ENCODE measurements around the gene ERICH3. TPM values are rescaled to one million over a fixed set of nuclear protein-coding genes. Genes with fewer than 3 reads are reported as not detected.

The ERICH3 gene, protein sequence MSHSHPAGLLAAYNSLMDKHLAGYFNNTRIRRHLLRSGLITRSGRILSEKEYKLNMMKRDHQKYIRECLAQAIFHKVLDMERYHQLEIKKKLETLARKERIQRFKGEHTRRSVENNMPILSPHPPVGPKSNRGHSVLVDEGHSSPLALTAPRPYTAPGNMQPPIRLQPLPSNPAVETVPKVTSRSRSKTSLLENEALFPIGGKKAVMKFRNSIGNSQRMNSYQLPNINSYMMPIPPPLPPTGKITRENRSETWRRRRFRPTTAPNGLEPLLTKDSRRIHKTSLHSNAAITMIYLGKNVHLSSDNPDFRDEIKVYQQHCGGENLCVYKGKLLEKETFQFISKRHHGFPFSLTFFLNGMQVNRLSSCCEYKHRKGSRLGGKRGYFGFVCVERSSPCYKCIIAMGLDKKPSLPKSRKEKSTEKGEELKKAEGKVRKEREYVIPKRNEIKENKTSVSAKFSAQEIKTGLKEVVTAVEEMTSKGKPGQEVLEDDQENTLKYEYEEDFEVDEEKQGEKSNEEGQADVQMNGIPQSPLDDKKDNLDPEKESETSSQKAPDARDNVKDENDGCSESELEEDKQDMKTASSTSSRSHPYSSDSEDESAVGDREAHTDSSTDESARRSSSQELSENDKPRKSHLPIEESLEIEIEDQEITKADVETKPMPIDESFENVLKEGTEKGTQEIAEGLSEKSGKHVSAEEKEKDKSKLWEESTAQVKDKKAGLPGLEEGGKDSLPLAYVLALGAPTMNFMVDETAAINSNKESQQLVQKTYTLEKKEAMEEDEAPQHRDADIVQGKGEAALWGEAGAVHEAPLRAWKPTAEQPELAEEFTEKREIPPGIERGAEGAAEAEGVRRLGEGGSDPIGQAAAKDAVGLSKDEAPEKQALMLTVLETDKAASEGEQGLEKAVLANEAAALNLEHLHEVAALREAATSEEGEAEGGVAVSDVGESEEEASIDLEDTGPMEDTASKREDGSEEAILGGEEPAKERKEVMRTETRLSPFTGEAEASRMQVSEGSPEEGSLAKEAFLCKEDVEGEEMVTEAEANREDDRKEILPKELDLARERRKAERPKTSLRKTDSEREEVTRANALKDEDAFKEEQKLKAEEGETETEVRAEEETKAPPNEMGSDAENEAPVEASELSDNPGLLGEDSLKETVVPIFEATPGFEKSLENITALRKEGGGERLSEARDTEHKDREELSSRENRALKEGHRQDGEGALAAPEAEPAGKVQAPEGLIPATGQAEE (N-terminal part only)
- under 1 TPM; 0.14 to 0.55 (median 0.26) TPM for total RNA-seq
- under 1 TPM in 1 of 3 donors, not detected in 2; 0.26 TPM for polyA plus RNA-seq

DNA sequence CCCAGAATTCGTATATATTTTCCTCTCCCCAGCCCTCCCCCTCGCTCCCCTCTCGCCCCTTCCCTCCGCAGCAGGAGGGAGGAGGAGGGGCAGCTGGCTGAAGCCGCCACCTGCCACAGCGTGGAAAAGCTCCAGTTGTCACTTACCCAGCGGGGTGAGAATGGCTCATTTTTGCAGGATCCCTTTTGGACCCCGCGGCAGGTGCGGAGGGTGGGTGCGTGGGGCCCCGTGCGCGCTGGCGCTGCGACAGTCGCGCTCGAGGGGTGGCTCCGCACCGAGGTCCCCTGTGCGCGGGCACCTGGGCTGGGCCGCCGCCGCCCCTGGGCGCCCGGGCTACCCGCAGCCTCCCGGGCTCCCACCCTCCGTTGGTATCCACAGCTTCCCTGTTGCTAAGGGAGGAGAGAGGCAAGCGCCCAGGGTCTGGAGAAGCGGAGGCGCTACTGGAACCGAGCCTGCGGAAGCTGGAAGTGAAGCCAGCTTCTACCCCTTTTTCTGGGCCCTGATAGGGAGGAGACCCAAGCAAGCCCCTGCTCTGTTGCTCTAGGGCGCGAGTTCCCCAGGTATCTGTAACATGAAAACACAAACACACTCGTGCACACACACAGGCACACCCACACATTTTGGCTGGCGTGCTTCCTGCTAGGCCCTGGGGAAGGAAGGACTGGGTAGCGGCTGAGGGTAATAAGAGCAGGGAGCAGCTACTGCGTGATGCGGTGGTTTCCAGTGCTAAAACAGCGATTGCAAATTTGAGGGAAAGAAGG lies at the start of gene ERICH3:
Gene ERICH3 (minus strand): TSS at position 442 of the 761 bp plus-strand sequence. CDS start 273 bp downstream, at position 169.
- Histone ChIP-seq H3K4me3 (peak within 1 kb of the TSS in 3 of 4 donors; percentile 17 to 39 (median 37)), H3K36me3 (no peaks in the 10 kb centered on the region), H3K4me1 (peaks cover 0 to 8% (median 7%) of the 10 kb centered on the region in 4 donors), H3K9me3 (no peaks in the 10 kb centered on the region), H3K27me3 (peaks cover 0 to 20% (median 9%) of the 10 kb centered on the region in 3 donors), H3K27ac (no peak within 1 kb of the TSS)
- DNase-seq, result no peak
- intact Hi-C loops (cut with DNase I), result no loop called here
- WGBS, 2 donors, result 3 to 8% methylated on average over 44 of the region's 44 CpGs
- TF ChIP-seq POLR2AphosphoS5 (IDR thresholded peaks at IDR 0.05), result no peak
- TF ChIP-seq, protein P1, sequence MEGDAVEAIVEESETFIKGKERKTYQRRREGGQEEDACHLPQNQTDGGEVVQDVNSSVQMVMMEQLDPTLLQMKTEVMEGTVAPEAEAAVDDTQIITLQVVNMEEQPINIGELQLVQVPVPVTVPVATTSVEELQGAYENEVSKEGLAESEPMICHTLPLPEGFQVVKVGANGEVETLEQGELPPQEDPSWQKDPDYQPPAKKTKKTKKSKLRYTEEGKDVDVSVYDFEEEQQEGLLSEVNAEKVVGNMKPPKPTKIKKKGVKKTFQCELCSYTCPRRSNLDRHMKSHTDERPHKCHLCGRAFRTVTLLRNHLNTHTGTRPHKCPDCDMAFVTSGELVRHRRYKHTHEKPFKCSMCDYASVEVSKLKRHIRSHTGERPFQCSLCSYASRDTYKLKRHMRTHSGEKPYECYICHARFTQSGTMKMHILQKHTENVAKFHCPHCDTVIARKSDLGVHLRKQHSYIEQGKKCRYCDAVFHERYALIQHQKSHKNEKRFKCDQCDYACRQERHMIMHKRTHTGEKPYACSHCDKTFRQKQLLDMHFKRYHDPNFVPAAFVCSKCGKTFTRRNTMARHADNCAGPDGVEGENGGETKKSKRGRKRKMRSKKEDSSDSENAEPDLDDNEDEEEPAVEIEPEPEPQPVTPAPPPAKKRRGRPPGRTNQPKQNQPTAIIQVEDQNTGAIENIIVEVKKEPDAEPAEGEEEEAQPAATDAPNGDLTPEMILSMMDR (IDR thresholded peaks at IDR 0.05), result no peak
- TF ChIP-seq POLR2A (IDR thresholded peaks at IDR 0.05), result no peak
- no peak for TF ChIP-seq EP300 (IDR thresholded peaks at IDR 0.05)

DNA sequence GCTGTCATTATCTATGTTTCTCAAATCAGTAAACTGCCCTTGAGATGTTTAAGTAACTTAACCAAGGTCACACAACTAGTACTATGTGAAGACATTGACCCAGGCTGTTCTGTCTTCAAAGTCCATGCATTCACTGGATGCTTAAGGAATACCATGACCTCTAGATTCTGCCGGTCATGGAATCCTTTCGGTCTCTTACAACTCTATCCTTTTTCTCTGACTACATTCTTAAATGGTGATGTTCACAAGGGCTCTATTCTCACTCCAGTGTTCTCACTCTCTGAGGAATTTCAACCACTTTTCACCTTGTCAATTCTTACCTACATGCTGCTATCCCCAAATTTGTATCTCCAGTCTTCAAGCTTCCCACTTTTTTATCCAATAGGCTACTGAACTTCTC lies 44.0 kb upstream of the ERICH3 start:
- H3K27ac ChIP-seq, result no peak overlapping the region
- DNase-seq, result no peak
- peaks cover 0 to 28% (median 24%) of the 10 kb centered on the region in 4 donors for H3K4me1 ChIP-seq
- intact Hi-C loops (cut with DNase I), result no loop called here
- no peak overlapping the region for H3K4me3 ChIP-seq
- no peaks in the 10 kb centered on the region for H3K9me3 ChIP-seq
- 98 to 99% methylated on average over 2 of the region's 2 CpGs for WGBS, 2 donors
- H3K27me3 ChIP-seq, result no peaks in the 10 kb centered on the region
- H3K36me3 ChIP-seq, result peaks cover 0 to 63% (median 30%) of the 10 kb centered on the region in 4 donors
- TF ChIP-seq, protein P1 (IDR thresholded peaks at IDR 0.05), result no peak
- TF ChIP-seq POLR2AphosphoS5 (IDR thresholded peaks at IDR 0.05) (no peak), POLR2A (IDR thresholded peaks at IDR 0.05) (no peak), EP300 (IDR thresholded peaks at IDR 0.05) (no peak)

DNA sequence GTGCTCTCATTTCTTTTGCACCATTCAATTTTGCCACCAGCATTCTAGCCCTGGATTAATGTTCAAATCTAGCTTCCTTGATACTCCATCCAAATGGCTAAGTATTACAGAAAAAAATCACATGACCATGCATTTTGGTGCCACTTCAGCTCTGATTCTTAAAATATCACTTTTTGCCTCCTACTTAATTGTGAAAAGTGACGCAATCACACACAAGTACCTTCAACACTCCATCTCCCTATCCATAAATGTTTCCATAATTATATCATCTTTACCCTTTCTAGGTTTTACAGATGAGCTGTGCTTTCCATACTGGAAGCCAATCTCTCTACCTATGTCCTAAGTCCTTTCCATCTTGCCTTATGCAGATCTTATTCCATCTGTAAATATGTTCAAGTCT lies 43.2 kb upstream of the ERICH3 start:
- Histone ChIP-seq H3K4me3 (no peak overlapping the region), H3K36me3 (peaks cover 0 to 56% (median 24%) of the 10 kb centered on the region in 4 donors), H3K27me3 (no peaks in the 10 kb centered on the region), H3K27ac (no peak overlapping the region), H3K4me1 (peaks cover 0 to 30% (median 26%) of the 10 kb centered on the region in 4 donors), H3K9me3 (no peaks in the 10 kb centered on the region)
- TF ChIP-seq, protein P1 (IDR thresholded peaks at IDR 0.05), result no peak
- TF ChIP-seq POLR2AphosphoS5 (IDR thresholded peaks at IDR 0.05) (no peak), EP300 (IDR thresholded peaks at IDR 0.05) (no peak), POLR2A (IDR thresholded peaks at IDR 0.05) (no peak)
- WGBS, 2 donors, result 94 to 99% methylated on average over 1 of the region's 1 CpG
- DNase-seq, result no peak
- intact Hi-C loops (cut with DNase I), result no loop called here

DNA sequence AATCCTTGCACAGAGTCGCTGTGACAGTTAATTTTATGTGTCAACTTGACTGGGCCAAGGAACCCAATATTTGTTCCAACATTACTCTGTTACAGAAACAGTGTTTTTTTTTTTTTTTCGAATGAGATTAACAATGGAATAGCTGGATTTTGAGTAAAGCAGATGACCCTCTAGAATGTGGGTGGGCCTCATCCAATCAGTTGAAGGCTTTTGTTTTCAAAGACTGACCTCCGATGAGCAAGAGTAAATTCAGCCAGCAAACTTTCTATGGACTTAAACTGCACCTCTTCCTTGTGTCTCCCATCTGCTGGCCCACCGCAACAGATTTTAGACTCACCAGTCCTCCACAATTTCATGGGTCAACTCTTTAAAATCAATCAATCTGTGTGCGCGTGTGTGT lies 42.2 kb upstream of the ERICH3 start:
- Histone ChIP-seq H3K4me3 (no peak overlapping the region), H3K4me1 (peaks cover 0 to 30% (median 26%) of the 10 kb centered on the region in 4 donors), H3K27ac (peak overlapping the region in 1 of 4 donors; percentile 63), H3K27me3 (no peaks in the 10 kb centered on the region), H3K9me3 (no peaks in the 10 kb centered on the region), H3K36me3 (peaks cover 5 to 56% (median 16%) of the 10 kb centered on the region in 4 donors)
- no peak for DNase-seq
- WGBS, 2 donors, result 84 to 94% methylated on average over 6 of the region's 6 CpGs
- intact Hi-C loops (cut with DNase I), result no loop called here
- TF ChIP-seq POLR2AphosphoS5 (IDR thresholded peaks at IDR 0.05), result no peak
- no peak for TF ChIP-seq EP300 (IDR thresholded peaks at IDR 0.05)
- TF ChIP-seq, protein P1 (IDR thresholded peaks at IDR 0.05), result no peak
- TF ChIP-seq POLR2A (IDR thresholded peaks at IDR 0.05), result no peak
